Breast epithelium (tissue), 3 donors: ENCODE measurements around the gene HLTF.

Experiments used
- CTCF ChIP-seq, 3 donors: fragments of 450-650 bp; IDR thresholded peaks; one replicate each; pipeline ENCODE4 v1.5.1; 2016 to 2017; ENCODE audit warnings: antibody characterized with exemption in 3 of 3, mild to moderate bottlenecking in 3 of 3, moderate library complexity in 3 of 3
- POLR2A ChIP-seq: fragments of 450-650 bp; IDR thresholded peaks from one replicate; pipeline ENCODE4 v1.6.1; 2016; ENCODE audit warnings: antibody characterized with exemption, mild to moderate bottlenecking, moderate library complexity
- POLR2AphosphoS5 ChIP-seq, 3 donors: sonication (generic); formaldehyde crosslinking; IDR thresholded peaks; one replicate each; pipeline ENCODE4 v1.6.1; 2017; ENCODE audit warnings: antibody characterized with exemption in 3 of 3

- no peak for TF ChIP-seq POLR2A
- peak; percentile 25 to 71 (median 61) for TF ChIP-seq CTCF (IDR thresholded peaks at IDR 0.05)
- TF ChIP-seq POLR2AphosphoS5 (IDR thresholded peaks at IDR 0.05): no peak
These were observed 34.0 kb upstream of the HLTF start for GRCh38 chr3:149120051-149120972.
